Urinary bladder (tissue), 4 donors: ENCODE data around the gene OSBPL1A. TPM values are rescaled to one million over a fixed set of nuclear protein-coding genes. Genes with fewer than 3 reads are reported as not detected.

Experiments
- DNase-seq: peaks from one replicate; pipeline ENCODE4 v3.0.0-alpha.2; 2015; ENCODE audit errors: extremely low spot score
- H3K27ac ChIP-seq: one replicate; pipeline ENCODE4 v1.5.1; 2013; ENCODE audit warnings: low read depth, mild to moderate bottlenecking, moderate library complexity
- H3K36me3 ChIP-seq: one replicate; pipeline ENCODE4 v1.6.1; 2013; ENCODE audit warnings: mild to moderate bottlenecking, moderate library complexity; ENCODE audit not compliant: insufficient read depth
- H3K4me1 ChIP-seq: one replicate; pipeline ENCODE4 v1.6.1; 2013; ENCODE audit warnings: mild to moderate bottlenecking, moderate library complexity; ENCODE audit not compliant: insufficient read depth
- H3K4me3 ChIP-seq: one replicate; pipeline ENCODE4 v1.5.1; 2013; ENCODE audit warnings: low read depth, low read length
- WGBS: extraction: QIAGEN DNeasy Blood & Tissue Kit; methylation state at CpG from one replicate; pipeline ENCODE4 v1.1.7; 2013; 5-methylcytosine and 5-hydroxymethylcytosine counted together
- polyA plus RNA-seq: library from polyadenylated mRNA; stranded (reverse); fragments of 200-250 nt; gene quantifications from one replicate; pipeline ENCODE4 v1.2.3, GENCODE V29; 2013
- total RNA-seq: library from RNA; depleted of rRNA; stranded (reverse); fragments of >200 nt; gene quantifications from one replicate; pipeline ENCODE4 v1.2.3, GENCODE V29; 2014
- donor health status: healthy with polysubstance abuse.
- donor health status: healthy.

The OSBPL1A gene
- total and polyA plus RNA-seq, 2 donors, result 46.6 to 53.3 TPM

- Histone ChIP-seq H3K27ac (no peak overlapping the region), H3K4me3 (no peak overlapping the region), H3K4me1 (no peaks in the 10 kb centered on the region), H3K36me3 (no peaks in the 10 kb centered on the region)
- no peak for DNase-seq
These were observed 51.4 kb downstream of the OSBPL1A start for GRCh38 chr18:24346254-24346653.

DNA sequence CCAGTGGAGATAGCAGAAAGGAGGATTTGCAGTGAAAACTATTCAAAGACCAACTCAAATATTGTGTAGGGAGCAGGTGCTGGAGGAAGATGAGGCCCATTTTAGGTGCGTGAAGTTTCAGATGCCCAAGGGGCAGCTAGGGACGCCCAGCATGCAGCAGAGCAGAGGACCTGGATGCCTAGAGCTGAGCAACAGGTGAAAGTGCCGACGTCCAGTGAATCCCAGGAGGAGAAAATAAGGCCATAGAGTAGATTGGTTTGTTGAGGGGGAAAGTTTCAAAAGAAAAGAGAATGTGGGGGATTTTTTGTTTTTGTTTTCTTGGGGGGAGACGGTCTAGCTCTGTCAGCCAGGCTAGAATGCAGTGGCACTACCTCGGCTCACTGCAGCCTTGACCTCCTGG is 53.1 kb downstream of the OSBPL1A start:
- Histone ChIP-seq H3K36me3 (no peaks in the 10 kb centered on the region), H3K4me3 (no peak overlapping the region), H3K27ac (no peak overlapping the region), H3K4me1 (no peaks in the 10 kb centered on the region)
- DNase-seq, result no peak
- WGBS, result 98% methylated on average over 6 of the region's 6 CpGs

DNA sequence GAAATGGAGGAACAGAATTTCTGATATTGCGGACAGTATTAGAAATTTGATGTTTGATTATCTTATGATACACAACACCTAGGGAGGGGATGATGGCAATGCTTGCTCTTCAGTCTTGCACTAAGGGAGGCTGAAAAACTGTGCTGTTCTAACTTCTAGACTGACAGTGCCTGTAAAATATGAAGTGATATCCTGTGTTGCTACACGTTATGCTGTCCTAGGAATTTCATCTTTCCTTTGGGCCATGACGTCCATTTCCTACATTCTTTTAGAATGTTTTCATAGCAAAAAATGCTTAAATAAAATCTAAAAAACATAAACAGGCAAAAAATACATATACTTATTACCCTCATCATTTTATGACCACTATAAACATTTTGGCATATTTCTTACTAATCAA is 55.3 kb downstream of the OSBPL1A start:
- no peak overlapping the region for H3K4me3 ChIP-seq
- no peaks in the 10 kb centered on the region for H3K36me3 ChIP-seq
- DNase-seq, result no peak
- H3K27ac ChIP-seq, result no peak overlapping the region
- H3K4me1 ChIP-seq, result no peaks in the 10 kb centered on the region
- WGBS, result 84% methylated on average over 3 of the region's 3 CpGs

GRCh38 chr18:24341361-24341760 is 56.3 kb downstream of the OSBPL1A start:
- Histone ChIP-seq H3K4me1 (no peaks in the 10 kb centered on the region), H3K27ac (no peak overlapping the region), H3K4me3 (no peak overlapping the region), H3K36me3 (no peaks in the 10 kb centered on the region)
- no peak for DNase-seq

DNA sequence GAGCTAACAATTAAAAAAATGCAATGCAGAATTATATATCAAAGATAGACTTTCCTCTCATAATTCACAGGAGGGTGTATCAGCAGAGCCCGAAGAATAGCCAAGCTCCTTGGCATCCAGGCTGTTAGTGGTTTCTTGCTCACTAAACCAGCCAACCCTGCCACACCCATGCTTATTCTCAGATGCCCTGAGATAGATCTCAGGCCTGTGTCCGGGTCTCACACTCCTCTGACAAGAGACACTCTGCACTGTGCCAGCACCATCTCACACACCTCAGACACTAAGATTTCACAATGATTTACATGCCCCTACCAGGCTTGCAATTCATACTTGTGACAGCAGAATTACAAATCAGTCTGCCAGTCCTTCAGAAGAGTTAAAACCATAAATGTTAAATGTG is 64.5 kb downstream of the OSBPL1A start:
- DNase-seq, result no peak
- 82% methylated on average over 2 of the region's 2 CpGs for WGBS
- H3K27ac ChIP-seq, result no peak overlapping the region

DNA sequence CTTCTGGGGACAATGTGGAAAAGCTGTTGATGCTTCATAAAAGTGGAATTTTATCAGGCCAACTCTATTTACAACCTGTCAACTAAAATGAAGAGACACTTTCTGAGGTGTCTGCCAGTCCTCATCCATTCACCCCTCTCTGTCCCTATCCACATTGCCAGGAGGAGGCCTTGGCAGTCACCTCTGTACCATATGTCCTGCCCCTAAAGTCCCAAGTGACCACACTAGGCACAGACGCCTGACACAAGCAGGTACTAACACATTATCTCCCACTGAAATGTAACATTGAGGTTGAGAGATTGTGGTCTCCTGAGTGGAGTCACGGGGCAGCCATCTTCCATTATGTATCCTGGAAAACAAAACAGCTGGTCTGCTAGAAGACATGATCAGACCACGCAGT is 71.4 kb downstream of the OSBPL1A start:
- no peak for DNase-seq
- Histone ChIP-seq H3K36me3 (no peaks in the 10 kb centered on the region), H3K27ac (no peak overlapping the region), H3K4me3 (no peak overlapping the region), H3K4me1 (no peaks in the 10 kb centered on the region)
- WGBS, result 91% methylated on average over 3 of the region's 3 CpGs

More for the DNA sequence above, 64.5 kb downstream of the OSBPL1A start:
- no peaks in the 10 kb centered on the region for H3K4me1 ChIP-seq
- no peaks in the 10 kb centered on the region for H3K36me3 ChIP-seq
- no peak overlapping the region for H3K4me3 ChIP-seq

GRCh38 chr18:24322584-24323136 is 75.0 kb downstream of the OSBPL1A start:
- DNase-seq, result no peak
- no peaks in the 10 kb centered on the region for H3K36me3 ChIP-seq
- no peak overlapping the region for H3K27ac ChIP-seq
- no peak overlapping the region for H3K4me3 ChIP-seq
- no peaks in the 10 kb centered on the region for H3K4me1 ChIP-seq

DNA sequence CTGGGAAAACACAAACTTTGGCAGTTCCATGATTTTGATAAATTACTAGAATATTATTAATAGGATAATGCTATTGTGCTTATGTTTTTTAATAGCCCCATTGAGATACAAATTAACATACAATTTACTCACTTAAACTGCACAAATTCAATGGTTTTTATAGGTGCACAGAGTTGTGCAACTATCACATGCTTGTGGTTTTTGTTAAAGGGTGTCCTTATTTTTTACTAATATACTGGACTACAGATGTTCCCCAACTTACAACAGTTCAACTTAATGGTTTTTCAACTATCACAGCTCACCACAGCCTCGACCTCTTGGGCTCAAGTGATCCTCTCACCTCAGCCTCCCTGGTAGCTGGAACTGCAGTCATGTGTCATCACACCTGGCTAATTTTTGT is 76.6 kb downstream of the OSBPL1A start:
- WGBS, result 97% methylated on average over 1 of the region's 1 CpG
- no peak overlapping the region for H3K4me3 ChIP-seq
- no peak for DNase-seq

GRCh38 chr18:24319757-24320156 is 77.9 kb downstream of the OSBPL1A start:
- 40% methylated on average over 5 of the region's 5 CpGs for WGBS
- Histone ChIP-seq H3K4me3 (no peak overlapping the region), H3K27ac (no peak overlapping the region), H3K4me1 (no peaks in the 10 kb centered on the region), H3K36me3 (no peaks in the 10 kb centered on the region)
- no peak for DNase-seq

More for the DNA sequence above, 76.6 kb downstream of the OSBPL1A start:
- H3K27ac ChIP-seq, result no peak overlapping the region
- no peaks in the 10 kb centered on the region for H3K4me1 ChIP-seq
- H3K36me3 ChIP-seq, result no peaks in the 10 kb centered on the region

- no peak overlapping the region for H3K27ac ChIP-seq
- no peaks in the 10 kb centered on the region for H3K4me1 ChIP-seq
- DNase-seq, result no peak
- no peak overlapping the region for H3K4me3 ChIP-seq
- no peaks in the 10 kb centered on the region for H3K36me3 ChIP-seq
These were observed 80.3 kb downstream of the OSBPL1A start for GRCh38 chr18:24317370-24317769.

- WGBS, result 82% methylated on average over 1 of the region's 1 CpG
- no peak for DNase-seq
- H3K4me1 ChIP-seq, result no peaks in the 10 kb centered on the region
- no peaks in the 10 kb centered on the region for H3K36me3 ChIP-seq
- no peak overlapping the region for H3K27ac ChIP-seq
- no peak overlapping the region for H3K4me3 ChIP-seq
These were observed 82.5 kb downstream of the OSBPL1A start for GRCh38 chr18:24315170-24315569.

GRCh38 chr18:24306201-24306600 is 91.4 kb downstream of the OSBPL1A start:
- no peak overlapping the region for H3K4me3 ChIP-seq
- DNase-seq, result no peak
- H3K4me1 ChIP-seq, result no peaks in the 10 kb centered on the region
- no peaks in the 10 kb centered on the region for H3K36me3 ChIP-seq
- WGBS, result 96% methylated on average over 2 of the region's 2 CpGs
- H3K27ac ChIP-seq, result no peak overlapping the region

DNA sequence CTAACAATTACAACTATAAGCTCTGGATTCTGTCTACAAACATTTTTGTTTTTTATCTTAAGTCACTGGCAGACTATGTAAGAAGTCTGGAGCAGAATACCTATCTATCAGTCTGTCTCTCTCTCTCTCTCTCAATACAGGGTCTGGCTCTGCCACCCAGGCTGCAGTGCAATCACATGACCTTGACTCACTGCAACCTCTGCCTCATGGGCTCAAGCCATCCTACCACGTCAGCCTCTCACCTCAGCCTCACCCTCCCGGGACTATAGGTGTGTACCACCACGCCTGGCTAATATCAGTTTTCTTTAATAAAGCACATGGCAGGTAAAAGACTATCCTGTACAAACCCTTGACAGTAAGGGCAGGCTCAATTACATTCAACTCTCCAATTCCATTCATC is 96.9 kb downstream of the OSBPL1A start:
- Histone ChIP-seq H3K27ac (no peak overlapping the region), H3K36me3 (no peaks in the 10 kb centered on the region), H3K4me1 (no peaks in the 10 kb centered on the region), H3K4me3 (no peak overlapping the region)
- 94% methylated on average over 3 of the region's 3 CpGs for WGBS
- DNase-seq, result no peak

DNA sequence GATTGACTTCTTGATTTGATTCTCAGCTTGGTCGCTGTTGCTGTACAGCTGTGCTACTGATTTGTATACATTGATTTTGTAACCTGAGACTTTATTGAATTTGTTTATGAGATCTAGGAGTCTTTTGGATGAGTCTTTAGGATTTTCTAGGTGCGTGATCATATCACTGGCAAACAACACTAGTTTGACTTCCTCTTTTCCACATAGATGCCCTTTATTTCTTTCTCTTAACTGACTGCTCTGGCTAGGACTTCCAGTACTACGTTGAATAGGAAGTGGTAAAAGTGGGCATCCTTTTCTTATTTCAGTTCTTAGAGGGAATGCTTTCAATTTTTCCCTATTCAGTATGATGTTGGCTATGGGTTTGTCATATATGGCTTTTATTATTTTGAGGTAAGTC is 101.3 kb downstream of the OSBPL1A start:
- H3K36me3 ChIP-seq, result no peaks in the 10 kb centered on the region
- no peaks in the 10 kb centered on the region for H3K4me1 ChIP-seq
- H3K27ac ChIP-seq, result no peak overlapping the region
- no peak overlapping the region for H3K4me3 ChIP-seq
- no peak for DNase-seq
- 68% methylated on average over 3 of the region's 3 CpGs for WGBS

- H3K27ac ChIP-seq, result no peak overlapping the region
- H3K36me3 ChIP-seq, result no peaks in the 10 kb centered on the region
- no peak for DNase-seq
- no peaks in the 10 kb centered on the region for H3K4me1 ChIP-seq
- 85% methylated on average over 12 of the region's 12 CpGs for WGBS
- no peak overlapping the region for H3K4me3 ChIP-seq
These were observed 104.4 kb downstream of the OSBPL1A start for GRCh38 chr18:24293254-24293653.
